Astrocyte of the cerebellum (primary cell): ENCODE results near the gene EXTL1.

Experiments
- DNase-seq: peaks from one replicate; pipeline ENCODE4 v3.0.0-alpha.2; 2011; ENCODE audit warnings: low read depth
- H3K4me3 ChIP-seq: 2 replicates; pipeline ENCODE4 v1.5.1; 2011; ENCODE audit warnings: mild to moderate bottlenecking, low read depth, low read length, moderate library complexity
- CTCF ChIP-seq: IDR thresholded peaks from 2 replicates; pipeline ENCODE4 v1.5.1; 2012; ENCODE audit warnings: low read length, low read depth, moderate library complexity, mild to moderate bottlenecking; ENCODE audit errors: missing control alignments
- in situ Hi-C: cut with HindIII; loops from 2 replicates; pipeline ENCODE4 v1.10.0; 2017; ENCODE audit warnings: low sequenced_read_pairs

EXTL1 gene

DNA sequence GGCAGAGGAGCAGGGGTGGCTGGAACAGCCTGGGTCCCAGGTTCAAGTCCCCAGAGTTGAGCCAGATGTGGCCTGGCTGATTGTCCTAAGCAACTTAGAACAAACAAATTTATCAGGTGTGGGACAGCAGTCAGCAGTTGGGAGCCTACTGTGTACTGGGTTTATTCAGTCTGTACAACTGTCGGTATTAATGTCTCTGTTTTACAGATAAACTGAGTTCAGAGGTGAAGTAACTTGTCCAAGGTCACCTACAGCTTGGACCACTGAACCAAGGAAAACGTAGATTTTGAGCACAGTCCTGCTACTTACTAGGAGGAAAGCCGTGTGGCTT is 60.4 kb downstream of the EXTL1 start:
- in situ Hi-C loops, result no loop called here
- H3K4me3 ChIP-seq, result no peak overlapping the region
- no peak for DNase-seq
- TF ChIP-seq CTCF, result no peak

- TF ChIP-seq CTCF, result no peak
- no peak overlapping the region for H3K4me3 ChIP-seq
- in situ Hi-C loops, result no loop called here
- DNase-seq, result no peak
Observed at GRCh38 chr1:26083208-26083607, 61.6 kb downstream of the EXTL1 start.

DNA sequence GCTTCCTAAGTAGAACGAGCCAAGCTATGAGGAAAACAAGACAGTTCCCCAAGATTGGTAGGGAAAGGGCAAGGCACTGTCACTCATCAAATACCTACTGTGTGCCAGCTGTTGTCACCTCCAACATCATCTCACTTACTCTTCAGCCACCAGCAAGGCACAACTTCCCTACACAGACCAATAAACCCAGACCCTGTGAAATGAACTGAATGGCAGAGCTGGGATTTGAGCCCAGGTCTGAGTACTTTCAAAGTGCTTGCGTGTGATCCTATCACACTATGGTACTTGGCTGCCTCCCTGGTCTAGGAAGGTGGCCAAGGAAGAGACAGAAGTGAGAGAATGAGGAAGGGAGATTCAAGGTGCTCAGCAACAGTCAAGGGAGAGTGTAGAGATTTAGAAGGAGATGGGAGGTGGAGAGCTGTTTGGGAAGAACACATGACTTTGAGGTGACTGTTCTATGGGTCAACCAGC is 62.6 kb downstream of the EXTL1 start:
- DNase-seq, result no peak
- in situ Hi-C loops, result no loop called here
- no peak for TF ChIP-seq CTCF
- H3K4me3 ChIP-seq, result no peak overlapping the region

DNA sequence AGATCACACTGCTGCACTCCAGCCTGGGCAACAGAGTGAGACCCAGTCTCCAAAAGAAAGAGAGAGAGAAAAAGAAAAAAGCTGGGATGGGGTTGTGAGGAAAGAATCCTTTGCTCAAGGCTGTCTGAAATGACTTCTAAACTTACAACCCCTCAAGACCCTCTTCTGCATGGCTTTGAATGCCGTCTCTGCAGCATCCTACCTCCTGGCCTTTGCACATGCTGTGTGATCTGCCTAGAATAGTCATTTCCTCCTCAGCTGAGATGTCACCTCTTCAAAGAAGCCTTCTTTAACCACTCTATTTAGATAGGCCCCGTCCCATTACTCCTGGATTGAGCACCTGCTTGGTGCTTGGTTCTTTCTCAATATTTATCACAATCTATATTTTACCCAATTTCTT is 63.3 kb downstream of the EXTL1 start:
- in situ Hi-C loops, result no loop called here
- DNase-seq, result no peak
- no peak overlapping the region for H3K4me3 ChIP-seq
- TF ChIP-seq CTCF, result no peak
